Epithelial cell of proximal tubule (primary cell): ENCODE measurements around the gene ADAMTS12. TPM values are rescaled to one million over a fixed set of nuclear protein-coding genes. Genes with fewer than 3 reads are reported as not detected.

ENCODE experiments used
- DNase-seq: peaks from one replicate; pipeline ENCODE4 v3.0.0-alpha.2; 2011; ENCODE audit warnings: low read depth
- H3K4me3 ChIP-seq: 2 replicates; pipeline ENCODE4 v1.5.1; 2011; ENCODE audit warnings: low read depth, mild to moderate bottlenecking, low read length
- total RNA-seq: library from RNA; depleted of rRNA; stranded (reverse); fragments of >200 nt; gene quantifications from 2 replicates; pipeline ENCODE4 v1.2.3, GENCODE V29; 2015
- TF ChIP-seq, protein P1 (sequence below): conservative IDR thresholded peaks from 2 replicates; pipeline ENCODE4 v1.5.1; 2012; ENCODE audit warnings: low read depth, mild to moderate bottlenecking, low read length

The ADAMTS12 gene
- total RNA-seq, 1 donor from 2014 or later, result 2.1 TPM

DNA sequence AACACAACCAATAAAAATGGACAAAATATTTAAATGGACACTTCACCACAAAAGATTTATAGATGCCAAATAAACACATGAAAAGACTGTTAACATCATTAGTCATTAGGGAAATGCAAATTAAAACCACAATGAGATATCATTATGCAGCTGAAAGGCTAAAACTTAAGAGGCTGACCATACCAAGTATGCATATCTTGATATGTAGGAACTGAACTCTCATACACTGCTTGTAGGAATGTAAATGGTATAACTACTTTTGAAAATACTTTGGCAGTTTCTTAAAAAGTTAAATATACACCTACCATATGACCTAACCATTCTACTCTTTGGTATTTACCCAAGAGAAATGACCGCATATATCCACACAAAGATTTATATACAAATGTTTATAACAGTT lies 13.6 kb upstream of the ADAMTS12 start:
- no peak overlapping the region for H3K4me3 ChIP-seq
- no peak for DNase-seq

DNA sequence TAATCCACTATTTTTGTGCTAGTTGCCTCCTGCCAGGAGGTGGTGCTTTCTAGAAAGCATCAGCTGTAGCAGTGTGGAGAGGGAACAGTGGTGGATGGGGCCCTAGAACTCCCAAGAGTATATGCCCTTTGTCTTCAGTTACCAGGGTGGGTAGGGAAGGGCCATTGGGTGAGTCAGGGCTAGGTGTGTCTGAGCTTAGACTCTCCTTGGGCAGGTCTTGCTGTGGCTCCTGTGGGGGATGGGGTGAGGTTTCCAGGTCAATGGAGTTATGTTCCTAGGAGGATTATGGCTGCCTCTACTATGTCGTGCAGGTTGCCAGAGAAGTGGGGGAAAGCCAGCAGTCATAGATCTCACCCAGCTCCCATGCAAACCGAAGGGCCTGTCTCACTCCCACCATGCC lies 11.3 kb upstream of the ADAMTS12 start:
- TF ChIP-seq, protein P1, sequence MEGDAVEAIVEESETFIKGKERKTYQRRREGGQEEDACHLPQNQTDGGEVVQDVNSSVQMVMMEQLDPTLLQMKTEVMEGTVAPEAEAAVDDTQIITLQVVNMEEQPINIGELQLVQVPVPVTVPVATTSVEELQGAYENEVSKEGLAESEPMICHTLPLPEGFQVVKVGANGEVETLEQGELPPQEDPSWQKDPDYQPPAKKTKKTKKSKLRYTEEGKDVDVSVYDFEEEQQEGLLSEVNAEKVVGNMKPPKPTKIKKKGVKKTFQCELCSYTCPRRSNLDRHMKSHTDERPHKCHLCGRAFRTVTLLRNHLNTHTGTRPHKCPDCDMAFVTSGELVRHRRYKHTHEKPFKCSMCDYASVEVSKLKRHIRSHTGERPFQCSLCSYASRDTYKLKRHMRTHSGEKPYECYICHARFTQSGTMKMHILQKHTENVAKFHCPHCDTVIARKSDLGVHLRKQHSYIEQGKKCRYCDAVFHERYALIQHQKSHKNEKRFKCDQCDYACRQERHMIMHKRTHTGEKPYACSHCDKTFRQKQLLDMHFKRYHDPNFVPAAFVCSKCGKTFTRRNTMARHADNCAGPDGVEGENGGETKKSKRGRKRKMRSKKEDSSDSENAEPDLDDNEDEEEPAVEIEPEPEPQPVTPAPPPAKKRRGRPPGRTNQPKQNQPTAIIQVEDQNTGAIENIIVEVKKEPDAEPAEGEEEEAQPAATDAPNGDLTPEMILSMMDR, result no peak
- DNase-seq, result no peak
- no peak overlapping the region for H3K4me3 ChIP-seq

More for the DNA sequence above, 13.6 kb upstream of the ADAMTS12 start:
- TF ChIP-seq, protein P1, result no peak

DNA sequence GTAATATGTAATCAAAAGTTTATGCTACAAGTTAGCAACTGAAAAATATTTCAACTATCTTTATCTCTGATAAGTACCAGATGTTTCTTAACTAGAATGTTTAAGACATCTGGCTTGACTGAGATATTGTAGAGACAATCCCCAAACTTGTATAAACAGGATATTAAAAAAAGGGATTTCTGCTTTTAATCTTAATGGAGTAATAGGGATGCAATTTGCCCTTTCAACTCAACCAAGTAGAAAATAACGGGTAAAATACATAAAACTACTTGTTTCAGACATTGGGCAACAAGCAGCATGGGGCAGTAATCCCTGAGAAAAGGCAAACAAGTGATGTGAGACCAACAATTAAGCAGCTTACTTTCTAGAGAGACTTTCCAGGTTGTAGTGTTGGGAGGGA lies 9.4 kb upstream of the ADAMTS12 start:
- TF ChIP-seq, protein P1, result no peak
- no peak for DNase-seq
- H3K4me3 ChIP-seq, result no peak overlapping the region

DNA sequence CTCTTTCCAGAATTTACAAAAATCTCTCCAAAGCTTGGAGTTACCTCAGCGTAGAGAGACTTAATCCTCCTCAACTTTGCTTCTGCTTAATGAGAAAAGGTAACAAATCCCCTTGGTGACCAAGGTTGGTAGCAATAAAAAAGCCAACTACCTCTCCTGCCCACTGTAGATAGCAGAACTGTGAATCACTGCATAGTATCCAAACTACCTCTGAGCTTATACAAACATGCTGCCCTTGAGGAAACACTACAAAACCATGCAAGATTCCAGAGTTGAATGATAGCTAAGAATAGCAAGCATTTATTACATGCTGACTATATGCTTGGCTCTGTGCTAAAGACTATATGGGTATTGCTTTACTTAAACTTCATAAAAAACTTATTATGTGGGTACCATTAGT lies 2.8 kb upstream of the ADAMTS12 start:
- TF ChIP-seq, protein P1, result no peak
- peak; percentile 40 for DNase-seq
- no peak overlapping the region for H3K4me3 ChIP-seq

DNA sequence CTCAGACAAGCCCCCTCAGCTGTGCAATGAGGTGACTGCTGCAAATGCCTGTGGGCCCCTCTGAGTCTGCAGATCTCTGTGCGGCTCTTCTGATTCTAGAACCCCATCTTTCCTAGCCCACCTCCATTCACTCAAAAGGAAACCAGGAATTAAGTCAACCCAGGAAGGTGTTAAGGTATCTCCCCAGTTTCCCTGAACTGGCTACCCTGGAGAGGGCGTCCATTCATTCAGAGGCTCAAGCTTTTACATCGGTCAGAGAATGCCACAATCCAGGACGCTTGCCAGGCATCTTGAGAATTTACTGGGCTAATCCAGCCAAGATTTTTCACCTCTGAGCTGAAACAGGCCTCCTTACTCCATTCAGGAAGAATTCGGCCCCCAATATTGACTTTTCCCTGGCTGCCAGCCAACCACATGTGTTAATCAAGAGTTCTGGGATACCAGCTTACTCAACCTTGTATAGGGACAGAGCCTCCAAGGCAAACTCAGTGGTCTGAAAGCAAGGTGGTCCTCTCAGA lies 889 bp upstream of the ADAMTS12 start:
- peak; percentile 77 for DNase-seq
- TF ChIP-seq, protein P1, result no peak
- H3K4me3 ChIP-seq, result no peak overlapping the region

DNA sequence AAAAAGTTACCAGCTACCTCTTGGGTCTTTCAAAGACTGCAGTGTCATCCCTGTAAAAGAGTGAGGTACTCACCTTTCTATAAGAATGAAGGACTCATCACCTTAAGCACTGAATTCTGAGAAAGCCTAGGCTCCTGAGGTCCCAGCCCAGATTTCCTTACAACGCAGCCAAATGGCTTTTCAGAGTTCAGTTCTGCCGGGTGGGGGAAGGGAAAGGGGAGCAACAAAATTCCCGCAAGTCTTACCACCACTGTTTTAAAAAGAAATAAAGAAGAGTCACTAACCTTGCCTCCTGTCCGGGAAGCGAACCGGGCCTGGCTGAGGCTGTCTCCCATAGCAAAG lies 373 bp downstream of the ADAMTS12 start:
- no peak for DNase-seq
- H3K4me3 ChIP-seq, result peak overlapping the region; percentile 59
- TF ChIP-seq, protein P1, result no peak
